ACC112 (cell line): Measurements from ENCODE around the gene OR56B4.
"Not testable (repeated sequence)": the region's sequence is repeated elsewhere in the genome, so short reads cannot be mapped to it uniquely, and the experiment has no call there.

Experiments used
- H2AFZ ChIP-seq: fragments of 200-600 bp; sonication (generic); one replicate; pipeline ENCODE4 v1.6.0; 2017; ENCODE audit warnings: antibody characterized with exemption, low read length; ENCODE audit not compliant: unreplicated experiment
- H3K27ac ChIP-seq: fragments of 200-600 bp; sonication (generic); 2 replicates; pipeline ENCODE4 v1.5.1; 2014; ENCODE audit warnings: low read depth, mild to moderate bottlenecking, antibody characterized with exemption, low read length, moderate library complexity
- H3K27me3 ChIP-seq: fragments of 200-600 bp; sonication (generic); 2 replicates; pipeline ENCODE4 v1.6.1; 2014; ENCODE audit warnings: mild to moderate bottlenecking, antibody characterized with exemption, low read length, moderate library complexity, mixed read lengths; ENCODE audit not compliant: insufficient read depth
- H3K36me3 ChIP-seq: fragments of 200-600 bp; sonication (generic); 2 replicates; pipeline ENCODE4 v1.6.1; 2016; ENCODE audit warnings: mild to moderate bottlenecking, antibody characterized with exemption, low read length, moderate library complexity, mixed read lengths; ENCODE audit not compliant: insufficient read depth
- H3K4me1 ChIP-seq: fragments of 200-600 bp; sonication (generic); one replicate; pipeline ENCODE4 v1.6.1; 2016; ENCODE audit warnings: low read length, mixed read lengths; ENCODE audit not compliant: insufficient read depth, unreplicated experiment, control insufficient read depth
- H3K4me3 ChIP-seq: fragments of 200-600 bp; sonication (generic); 2 replicates; pipeline ENCODE4 v1.5.1; 2014; ENCODE audit warnings: mild to moderate bottlenecking, low read depth, low read length
- H3K79me2 ChIP-seq: fragments of 200-600 bp; sonication (generic); one replicate; pipeline ENCODE4 v1.6.0; 2016; ENCODE audit warnings: low read length; ENCODE audit not compliant: control insufficient read depth, unreplicated experiment, insufficient read depth

OR56B4 gene

GRCh38 chr11:6107384-6107783 lies at the start of gene OR56B4:
Gene OR56B4 (plus strand): TSS chr11:6107684. CDS start chr11:6107779, 95 bp downstream.
- H3K27me3 ChIP-seq, H3K27ac ChIP-seq, H2AFZ ChIP-seq, H3K4me1 ChIP-seq, H3K4me3 ChIP-seq, H3K36me3 ChIP-seq, H3K79me2 ChIP-seq: not testable (repeated sequence)

DNA sequence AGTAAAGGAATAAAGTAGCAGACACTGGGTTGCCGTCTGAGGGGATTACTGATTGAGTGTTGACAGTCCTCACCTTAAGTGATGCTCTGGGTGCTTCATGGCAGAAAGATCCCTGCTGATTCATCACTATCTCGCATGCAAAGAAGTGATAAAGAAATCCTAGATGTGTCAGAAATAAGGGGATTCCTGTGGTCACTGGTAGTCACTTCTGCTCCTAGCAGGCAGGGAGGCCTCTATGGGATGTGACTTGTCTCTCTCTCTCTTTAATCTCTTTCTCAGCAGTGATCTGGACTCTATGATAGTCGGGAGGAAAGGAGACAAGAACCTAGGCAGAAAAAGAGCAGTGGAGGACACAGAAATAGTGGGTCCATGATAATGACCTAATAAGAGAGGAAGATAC lies 46.0 kb upstream of the OR56B4 start:
- H3K4me3 ChIP-seq: no peak overlapping the region
- no peaks in the 10 kb centered on the region for H3K4me1 ChIP-seq
- no peak overlapping the region for H3K27ac ChIP-seq
- no peaks in the 10 kb centered on the region for H3K79me2 ChIP-seq
- H2AFZ ChIP-seq: no peak overlapping the region
- peaks cover 11% of the 10 kb centered on the region for H3K27me3 ChIP-seq
- no peaks in the 10 kb centered on the region for H3K36me3 ChIP-seq

DNA sequence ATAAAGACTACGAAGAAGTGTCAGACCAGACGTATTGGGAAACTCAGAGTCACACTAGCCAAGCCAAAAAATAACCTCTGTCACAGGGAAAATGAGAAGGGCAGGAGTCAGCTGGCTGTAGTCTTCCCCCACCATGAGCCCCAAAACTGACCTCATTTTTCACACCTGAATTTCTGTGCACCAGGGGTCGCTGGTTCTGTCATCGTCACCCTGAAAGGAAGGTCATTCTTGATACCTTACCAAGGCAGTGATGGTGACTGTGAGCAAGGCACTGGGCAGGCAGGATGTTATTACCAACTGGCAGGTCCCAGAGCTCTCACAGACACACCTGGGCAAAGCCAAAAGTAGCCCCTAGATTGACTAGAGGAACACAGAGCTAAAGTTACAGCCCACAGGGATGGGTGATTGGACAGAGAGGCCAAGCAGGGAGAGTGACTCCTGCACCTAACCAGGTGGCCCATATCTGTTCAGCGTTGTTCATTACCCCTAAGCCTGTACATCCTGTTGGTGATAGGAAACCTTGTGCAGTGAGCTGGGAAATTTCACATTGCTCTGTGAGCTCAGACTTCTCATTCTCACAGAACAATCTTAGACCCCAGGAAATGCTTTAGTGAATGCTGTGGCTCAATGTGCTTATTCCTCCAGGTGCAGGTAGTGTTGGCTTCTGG lies 44.7 kb upstream of the OR56B4 start:
- H3K4me3 ChIP-seq: no peak overlapping the region
- no peak overlapping the region for H2AFZ ChIP-seq
- no peaks in the 10 kb centered on the region for H3K79me2 ChIP-seq
- H3K27ac ChIP-seq: no peak overlapping the region
- no peaks in the 10 kb centered on the region for H3K4me1 ChIP-seq
- H3K36me3 ChIP-seq: no peaks in the 10 kb centered on the region
- peaks cover 11% of the 10 kb centered on the region for H3K27me3 ChIP-seq

DNA sequence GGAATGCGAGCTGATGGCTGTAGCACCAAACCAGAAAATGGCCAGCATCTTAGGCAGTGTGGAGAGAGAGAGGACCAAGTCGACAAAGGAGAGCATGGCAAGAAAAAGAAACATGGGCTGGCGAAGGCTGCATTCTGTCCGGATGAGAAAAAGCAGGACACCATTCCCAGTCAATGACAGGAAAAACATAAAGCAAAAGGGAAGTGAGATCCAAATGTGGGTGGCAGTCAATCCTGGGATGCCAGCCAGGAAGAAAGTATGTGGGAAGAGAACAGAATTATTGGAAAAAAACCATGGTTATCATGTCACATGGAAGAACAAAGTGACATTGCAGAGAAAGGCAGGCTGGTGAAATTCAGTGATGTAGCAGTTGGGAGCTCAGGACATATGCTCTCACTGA lies 40.0 kb upstream of the OR56B4 start:
- Histone ChIP-seq H3K27me3 (no peaks in the 10 kb centered on the region), H3K4me1 (no peaks in the 10 kb centered on the region), H3K79me2 (no peaks in the 10 kb centered on the region), H3K27ac (no peak overlapping the region), H3K4me3 (no peak overlapping the region), H3K36me3 (no peaks in the 10 kb centered on the region), H2AFZ (no peak overlapping the region)

GRCh38 chr11:6076443-6076842 lies 31.0 kb upstream of the OR56B4 start:
- not testable (repeated sequence) for H3K4me1 ChIP-seq, H2AFZ ChIP-seq, H3K36me3 ChIP-seq, H3K4me3 ChIP-seq, H3K27ac ChIP-seq, H3K27me3 ChIP-seq, H3K79me2 ChIP-seq

DNA sequence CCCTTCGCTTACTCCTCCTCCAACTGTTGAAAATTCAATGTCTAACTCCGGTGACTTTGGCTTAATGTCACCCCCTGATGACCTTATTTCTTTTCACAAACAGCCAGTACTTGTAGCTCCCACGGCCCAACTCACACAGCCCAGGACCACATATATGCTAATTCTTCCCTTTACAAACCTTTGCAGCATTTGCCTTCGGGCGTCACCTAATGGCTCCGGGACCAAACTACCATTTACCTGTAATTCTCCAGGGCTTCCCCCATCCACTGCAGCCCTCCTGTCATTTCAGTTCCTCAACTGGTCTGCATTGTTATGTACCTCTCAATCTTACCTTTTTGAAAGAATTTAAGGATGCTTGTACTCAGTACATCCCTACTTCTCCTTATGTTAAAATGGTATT lies 29.8 kb upstream of the OR56B4 start:
- no peak overlapping the region for H3K4me3 ChIP-seq
- H3K27me3 ChIP-seq: no peaks in the 10 kb centered on the region
- H3K4me1 ChIP-seq: no peaks in the 10 kb centered on the region
- no peak overlapping the region for H2AFZ ChIP-seq
- no peaks in the 10 kb centered on the region for H3K36me3 ChIP-seq
- no peak overlapping the region for H3K27ac ChIP-seq
- H3K79me2 ChIP-seq: no peaks in the 10 kb centered on the region

- H3K4me3 ChIP-seq: no peak overlapping the region
- no peak overlapping the region for H2AFZ ChIP-seq
- no peaks in the 10 kb centered on the region for H3K79me2 ChIP-seq
- H3K27me3 ChIP-seq: no peaks in the 10 kb centered on the region
- H3K27ac ChIP-seq: no peak overlapping the region
- no peaks in the 10 kb centered on the region for H3K4me1 ChIP-seq
- no peaks in the 10 kb centered on the region for H3K36me3 ChIP-seq
These were observed 28.0 kb upstream of the OR56B4 start for GRCh38 chr11:6079463-6079862.

DNA sequence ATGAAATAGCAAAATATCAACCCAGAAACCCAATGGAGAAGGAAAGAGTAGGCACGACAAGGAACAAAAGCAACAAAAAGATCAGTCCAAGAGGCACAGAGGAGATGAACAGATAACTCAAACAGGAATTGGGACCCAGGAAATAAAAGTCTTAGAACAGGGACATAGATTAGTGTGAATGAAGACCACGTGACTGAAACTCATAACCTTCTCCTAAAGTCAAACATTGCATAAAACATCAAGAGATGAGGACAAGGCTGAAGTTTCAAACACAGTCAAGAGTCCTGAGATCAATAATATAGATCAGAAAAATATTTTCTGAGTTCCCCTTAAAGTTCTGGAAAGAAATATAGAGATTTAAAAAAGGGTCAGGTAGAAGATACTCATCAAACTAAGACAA lies 24.4 kb upstream of the OR56B4 start:
- Histone ChIP-seq H2AFZ (no peak overlapping the region), H3K27me3 (no peaks in the 10 kb centered on the region), H3K79me2 (no peaks in the 10 kb centered on the region), H3K27ac (no peak overlapping the region), H3K4me1 (no peaks in the 10 kb centered on the region), H3K4me3 (no peak overlapping the region), H3K36me3 (no peaks in the 10 kb centered on the region)

GRCh38 chr11:6084587-6084986 lies 22.9 kb upstream of the OR56B4 start:
- no peak overlapping the region for H2AFZ ChIP-seq
- H3K27me3 ChIP-seq: no peaks in the 10 kb centered on the region
- H3K27ac ChIP-seq: no peak overlapping the region
- H3K4me1 ChIP-seq: no peaks in the 10 kb centered on the region
- H3K79me2 ChIP-seq: no peaks in the 10 kb centered on the region
- H3K4me3 ChIP-seq: no peak overlapping the region
- H3K36me3 ChIP-seq: no peaks in the 10 kb centered on the region

GRCh38 chr11:6094186-6094585 lies 13.3 kb upstream of the OR56B4 start:
- Histone ChIP-seq H3K27me3 (no peaks in the 10 kb centered on the region), H3K4me1 (no peaks in the 10 kb centered on the region), H3K79me2 (no peaks in the 10 kb centered on the region), H3K27ac (no peak overlapping the region), H3K4me3 (no peak overlapping the region), H3K36me3 (no peaks in the 10 kb centered on the region), H2AFZ (no peak overlapping the region)

DNA sequence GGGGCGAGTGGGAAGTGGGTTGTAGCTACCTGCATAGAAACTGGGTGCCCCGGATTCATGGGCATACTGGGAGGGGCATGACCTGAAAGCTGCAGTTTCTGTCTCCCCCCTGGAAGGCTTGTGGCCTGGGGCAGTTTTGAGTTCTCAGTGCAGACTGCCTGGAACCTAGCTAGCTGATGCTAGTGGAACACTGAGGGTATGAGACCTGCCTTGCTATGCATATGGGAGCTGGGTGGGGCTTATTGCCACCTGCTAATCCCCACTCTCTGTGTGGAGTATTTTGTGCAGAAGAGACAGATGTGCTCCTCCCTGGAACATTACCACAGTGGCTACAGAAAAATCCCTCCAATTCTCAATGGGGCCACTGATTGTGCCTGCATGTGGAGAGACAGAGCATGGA lies 11.7 kb upstream of the OR56B4 start:
- Histone ChIP-seq H2AFZ (no peak overlapping the region), H3K4me3 (no peak overlapping the region), H3K79me2 (no peaks in the 10 kb centered on the region), H3K27me3 (no peaks in the 10 kb centered on the region), H3K36me3 (no peaks in the 10 kb centered on the region), H3K27ac (no peak overlapping the region), H3K4me1 (no peaks in the 10 kb centered on the region)
